Suprapubic skin (tissue), 3 donors: ENCODE measurements around the gene MAP7.

Experiments used
- EP300 ChIP-seq: sonication (generic); formaldehyde crosslinking; IDR thresholded peaks from one replicate; pipeline ENCODE4 v1.6.1; 2017; ENCODE audit warnings: antibody characterized with exemption
- TF ChIP-seq, protein P1 (sequence below), 2 donors: fragments of 200-600 bp in 1 of 2; fragments of 450-650 bp in 1 of 2; sonication (generic) in 1 of 2; IDR thresholded peaks; one replicate each; pipeline ENCODE4 v1.5.1; 2016 to 2019; ENCODE audit warnings: antibody characterized with exemption in 2 of 2, mild to moderate bottlenecking in 1 of 2, moderate library complexity in 1 of 2

- TF ChIP-seq, protein P1, sequence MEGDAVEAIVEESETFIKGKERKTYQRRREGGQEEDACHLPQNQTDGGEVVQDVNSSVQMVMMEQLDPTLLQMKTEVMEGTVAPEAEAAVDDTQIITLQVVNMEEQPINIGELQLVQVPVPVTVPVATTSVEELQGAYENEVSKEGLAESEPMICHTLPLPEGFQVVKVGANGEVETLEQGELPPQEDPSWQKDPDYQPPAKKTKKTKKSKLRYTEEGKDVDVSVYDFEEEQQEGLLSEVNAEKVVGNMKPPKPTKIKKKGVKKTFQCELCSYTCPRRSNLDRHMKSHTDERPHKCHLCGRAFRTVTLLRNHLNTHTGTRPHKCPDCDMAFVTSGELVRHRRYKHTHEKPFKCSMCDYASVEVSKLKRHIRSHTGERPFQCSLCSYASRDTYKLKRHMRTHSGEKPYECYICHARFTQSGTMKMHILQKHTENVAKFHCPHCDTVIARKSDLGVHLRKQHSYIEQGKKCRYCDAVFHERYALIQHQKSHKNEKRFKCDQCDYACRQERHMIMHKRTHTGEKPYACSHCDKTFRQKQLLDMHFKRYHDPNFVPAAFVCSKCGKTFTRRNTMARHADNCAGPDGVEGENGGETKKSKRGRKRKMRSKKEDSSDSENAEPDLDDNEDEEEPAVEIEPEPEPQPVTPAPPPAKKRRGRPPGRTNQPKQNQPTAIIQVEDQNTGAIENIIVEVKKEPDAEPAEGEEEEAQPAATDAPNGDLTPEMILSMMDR (IDR thresholded peaks at IDR 0.05): no peak
- TF ChIP-seq EP300: no peak
Observed at GRCh38 chr6:136343700-136344099, 206.5 kb downstream of the MAP7 start.
